ENCODE data around the gene PARP2. TPM values are rescaled to one million over a fixed set of nuclear protein-coding genes. Genes with fewer than 3 reads are reported as not detected.

PARP2 gene
- total RNA-seq, 2 donors from 2014 or later, result 3.9 to 5.8 TPM

GRCh38 chr14:20379743-20380142 is 36.3 kb downstream of the PARP2 start:
- ATAC-seq (ENCODE audit: insufficient number of reproducible peaks, low FRiP score, low read depth), result no peak
- H3K27ac ChIP-seq, result no peak overlapping the region
- TF ChIP-seq, protein P1, sequence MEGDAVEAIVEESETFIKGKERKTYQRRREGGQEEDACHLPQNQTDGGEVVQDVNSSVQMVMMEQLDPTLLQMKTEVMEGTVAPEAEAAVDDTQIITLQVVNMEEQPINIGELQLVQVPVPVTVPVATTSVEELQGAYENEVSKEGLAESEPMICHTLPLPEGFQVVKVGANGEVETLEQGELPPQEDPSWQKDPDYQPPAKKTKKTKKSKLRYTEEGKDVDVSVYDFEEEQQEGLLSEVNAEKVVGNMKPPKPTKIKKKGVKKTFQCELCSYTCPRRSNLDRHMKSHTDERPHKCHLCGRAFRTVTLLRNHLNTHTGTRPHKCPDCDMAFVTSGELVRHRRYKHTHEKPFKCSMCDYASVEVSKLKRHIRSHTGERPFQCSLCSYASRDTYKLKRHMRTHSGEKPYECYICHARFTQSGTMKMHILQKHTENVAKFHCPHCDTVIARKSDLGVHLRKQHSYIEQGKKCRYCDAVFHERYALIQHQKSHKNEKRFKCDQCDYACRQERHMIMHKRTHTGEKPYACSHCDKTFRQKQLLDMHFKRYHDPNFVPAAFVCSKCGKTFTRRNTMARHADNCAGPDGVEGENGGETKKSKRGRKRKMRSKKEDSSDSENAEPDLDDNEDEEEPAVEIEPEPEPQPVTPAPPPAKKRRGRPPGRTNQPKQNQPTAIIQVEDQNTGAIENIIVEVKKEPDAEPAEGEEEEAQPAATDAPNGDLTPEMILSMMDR (IDR thresholded peaks at IDR 0.05), result no peak
- no peaks in the 10 kb centered on the region for H3K27me3 ChIP-seq (replicated peaks; ENCODE audit: insufficient read depth)
- no peak for DNase-seq (ENCODE audit: low spot score)
- no peaks in the 10 kb centered on the region for H3K9me3 ChIP-seq
- H3K4me3 ChIP-seq, result no peak overlapping the region
- H3K36me3 ChIP-seq, result peaks cover 94% of the 10 kb centered on the region
- H3K4me1 ChIP-seq (ENCODE audit: control insufficient read depth in 1 of 2, low read depth in 2 of 2), result no peaks in the 10 kb centered on the region

GRCh38 chr14:20380681-20381080 is 37.2 kb downstream of the PARP2 start:
- Histone ChIP-seq H3K36me3 (peaks cover 95% of the 10 kb centered on the region), H3K9me3 (no peaks in the 10 kb centered on the region), H3K27ac (no peak overlapping the region), H3K4me3 (no peak overlapping the region), H3K27me3 (replicated peaks; ENCODE audit: insufficient read depth) (no peaks in the 10 kb centered on the region), H3K4me1 (ENCODE audit: control insufficient read depth in 1 of 2, low read depth in 2 of 2) (no peaks in the 10 kb centered on the region)
- TF ChIP-seq, protein P1 (IDR thresholded peaks at IDR 0.05), result no peak
- ATAC-seq (ENCODE audit: insufficient number of reproducible peaks, low FRiP score, low read depth) (no peak), DNase-seq (ENCODE audit: low spot score) (no peak)

GRCh38 chr14:20381341-20381740 is 37.9 kb downstream of the PARP2 start:
- H3K27ac ChIP-seq, result no peak overlapping the region
- TF ChIP-seq, protein P1 (IDR thresholded peaks at IDR 0.05), result no peak
- peaks cover 95% of the 10 kb centered on the region for H3K36me3 ChIP-seq
- H3K4me1 ChIP-seq (ENCODE audit: control insufficient read depth in 1 of 2, low read depth in 2 of 2), result no peaks in the 10 kb centered on the region
- H3K9me3 ChIP-seq, result no peaks in the 10 kb centered on the region
- ATAC-seq (ENCODE audit: insufficient number of reproducible peaks, low FRiP score, low read depth), result no peak
- no peak overlapping the region for H3K4me3 ChIP-seq
- DNase-seq (ENCODE audit: low spot score), result no peak
- no peaks in the 10 kb centered on the region for H3K27me3 ChIP-seq (replicated peaks; ENCODE audit: insufficient read depth)

- no peak for DNase-seq (ENCODE audit: low spot score)
- TF ChIP-seq, protein P1 (IDR thresholded peaks at IDR 0.05), result no peak
These were observed 39.1 kb downstream of the PARP2 start for GRCh38 chr14:20382526-20382925.

GRCh38 chr14:20383032-20383431 is 39.6 kb downstream of the PARP2 start:
- Histone ChIP-seq H3K4me1 (ENCODE audit: control insufficient read depth in 1 of 2, low read depth in 2 of 2) (no peaks in the 10 kb centered on the region), H3K27ac (no peak overlapping the region), H3K36me3 (peaks cover 94% of the 10 kb centered on the region), H3K27me3 (replicated peaks; ENCODE audit: insufficient read depth) (no peaks in the 10 kb centered on the region), H3K4me3 (no peak overlapping the region), H3K9me3 (no peaks in the 10 kb centered on the region)
- TF ChIP-seq, protein P1 (IDR thresholded peaks at IDR 0.05), result no peak
- DNase-seq (ENCODE audit: low spot score) (no peak), ATAC-seq (ENCODE audit: insufficient number of reproducible peaks, low FRiP score, low read depth) (no peak)

More at GRCh38 chr14:20382526-20382925, 39.1 kb downstream of the PARP2 start:
- ATAC-seq (ENCODE audit: insufficient number of reproducible peaks, low FRiP score, low read depth), result no peak
- Histone ChIP-seq H3K4me1 (ENCODE audit: control insufficient read depth in 1 of 2, low read depth in 2 of 2) (no peaks in the 10 kb centered on the region), H3K9me3 (no peaks in the 10 kb centered on the region), H3K4me3 (no peak overlapping the region), H3K36me3 (peaks cover 94% of the 10 kb centered on the region), H3K27ac (no peak overlapping the region), H3K27me3 (replicated peaks; ENCODE audit: insufficient read depth) (no peaks in the 10 kb centered on the region)
